Hematopoietic multipotent progenitor cell treated with erythropoietin and hydrocortisone succinate and interleukin-3 and kit ligand, for 17 days (in vitro differentiated cells): ENCODE results near the gene COMP.

ENCODE experiments used
- DNase-seq: peaks from one replicate; pipeline ENCODE4 v3.0.0-alpha.2; 2015; ENCODE audit warnings: low spot score

The COMP gene

GRCh38 chr19:18768997-18769891, 21.9 kb downstream of the COMP start:
- no peak for DNase-seq

- DNase-seq = no peak
Observed at GRCh38 chr19:18768046-18768771, 22.9 kb downstream of the COMP start.

GRCh38 chr19:18765224-18765623, 25.9 kb downstream of the COMP start:
- DNase-seq = no peak

- DNase-seq = no peak
Observed at GRCh38 chr19:18764591-18765051, 26.5 kb downstream of the COMP start.

GRCh38 chr19:18763674-18764590, 27.2 kb downstream of the COMP start:
- DNase-seq = no peak

- no peak for DNase-seq
Observed at GRCh38 chr19:18762125-18763023, 28.7 kb downstream of the COMP start.

GRCh38 chr19:18761531-18762110, 29.5 kb downstream of the COMP start:
- DNase-seq = no peak

GRCh38 chr19:18760440-18761383, 30.4 kb downstream of the COMP start:
- no peak for DNase-seq

- no peak for DNase-seq
Observed at GRCh38 chr19:18759995-18760426, 31.1 kb downstream of the COMP start.

GRCh38 chr19:18759304-18759994, 31.7 kb downstream of the COMP start:
- DNase-seq = no peak

- DNase-seq = no peak
Observed at GRCh38 chr19:18756896-18757295, 34.2 kb downstream of the COMP start.

- DNase-seq = no peak
Observed at GRCh38 chr19:18754501-18754900, 36.6 kb downstream of the COMP start.

GRCh38 chr19:18751571-18751970, 39.5 kb downstream of the COMP start:
- no peak for DNase-seq

- DNase-seq = no peak
Observed at GRCh38 chr19:18750295-18750970, 40.7 kb downstream of the COMP start.

- no peak for DNase-seq
Observed at GRCh38 chr19:18749362-18750231, 41.5 kb downstream of the COMP start.

- DNase-seq = no peak
Observed at GRCh38 chr19:18746401-18747325, 44.4 kb downstream of the COMP start.
